ENCODE data around the gene DMRTC2. TPM values are rescaled to one million over a fixed set of nuclear protein-coding genes. Genes with fewer than 3 reads are reported as not detected.

Gene DMRTC2
- total RNA-seq, 1 experiment from 2014 or later = not detected

DNA sequence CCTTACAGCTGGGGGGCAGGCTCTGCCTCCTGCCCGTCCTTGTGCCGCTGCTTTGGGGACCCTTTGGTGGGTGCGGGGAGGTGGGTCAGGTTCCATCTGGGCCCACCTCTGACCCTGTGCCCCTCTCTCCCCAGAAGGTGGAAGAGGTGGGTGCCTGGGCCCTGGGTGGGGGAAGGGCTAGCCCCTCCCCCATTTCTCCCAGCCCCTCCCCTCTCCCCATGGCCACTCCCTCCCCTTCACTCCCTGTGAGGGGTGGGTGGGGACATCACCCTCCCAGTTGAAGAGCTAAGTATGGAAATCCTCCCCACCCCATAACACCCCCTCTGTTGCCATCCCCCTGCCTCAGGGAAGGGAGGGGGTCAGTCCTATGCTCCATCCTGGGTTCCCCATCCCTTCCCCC, 52.3 kb downstream of the DMRTC2 start:
- CTCF ChIA-PET = no interaction called here
- POLR2A ChIA-PET = no interaction called here
- no peak overlapping the region for H2AFZ ChIP-seq (ENCODE audit: low read depth, low read length, poor library complexity, severe bottlenecking)
- TF ChIP-seq POLR2A (IDR thresholded peaks at IDR 0.05; ENCODE audit: borderline replicate concordance, extremely low read depth, insufficient read depth, insufficient read length) (no peak), FOSL1 (IDR thresholded peaks at IDR 0.05; ENCODE audit: low read depth) (no peak), CTCF (IDR thresholded peaks at IDR 0.05 in 2 of 3, conservative IDR thresholded peaks at IDR 0.05 in 1 of 3; ENCODE audit: borderline replicate concordance in 1 of 3, insufficient read depth in 1 of 3, low read depth in 2 of 3, low read length in 2 of 3) (no peak)
- TF ChIP-seq, protein P1, sequence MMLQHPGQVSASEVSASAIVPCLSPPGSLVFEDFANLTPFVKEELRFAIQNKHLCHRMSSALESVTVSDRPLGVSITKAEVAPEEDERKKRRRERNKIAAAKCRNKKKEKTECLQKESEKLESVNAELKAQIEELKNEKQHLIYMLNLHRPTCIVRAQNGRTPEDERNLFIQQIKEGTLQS (IDR thresholded peaks at IDR 0.05) = no peak
- H3K36me3 ChIP-seq (ENCODE audit: control insufficient read depth in 1 of 2, insufficient read depth in 2 of 2, low read length in 2 of 2) = peaks cover 32 to 33% of the 10 kb centered on the region in 2 experiments; a peak in 3 of 4 replicates
- no peaks in the 10 kb centered on the region for H3K9me2 ChIP-seq (ENCODE audit: insufficient read depth)
- DNase-seq (ENCODE audit: low read depth, low spot score) (no peak), ATAC-seq (no peak)
- no peak overlapping the region for H3K27ac ChIP-seq (ENCODE audit: low read depth, low read length)
- no peak overlapping the region for H3K9ac ChIP-seq (ENCODE audit: low read length)
- H3K4me2 ChIP-seq (ENCODE audit: low read length) = no peak overlapping the region
- intact Hi-C loops (cut with micrococcal nuclease) = no loop called here
- H3K27me3 ChIP-seq (ENCODE audit: insufficient read depth, low read length) = no peaks in the 10 kb centered on the region
- no peaks in the 10 kb centered on the region for H3K9me3 ChIP-seq (ENCODE audit: control insufficient read depth in 1 of 2, insufficient read depth in 1 of 2, low read depth in 1 of 2, low read length in 2 of 2)
- BruUV-seq (replicated peaks) = no TSS peak
- RAD21 ChIA-PET (ENCODE audit: low non-redundant PET in 1 of 2, low total read pairs in 2 of 2, uncharacterized antibody in 2 of 2, unreplicated experiment in 2 of 2) = no interaction called here
- H3K4me1 ChIP-seq (ENCODE audit: control insufficient read depth in 1 of 2, insufficient read depth in 2 of 2, low read length in 2 of 2) = no peaks in the 10 kb centered on the region
- H4K20me1 ChIP-seq (ENCODE audit: insufficient read depth) = no peaks in the 10 kb centered on the region
- no peak overlapping the region for H3K4me3 ChIP-seq (replicated peaks in 1 of 2; ENCODE audit: low read depth in 1 of 2, low read length in 2 of 2)
- no peaks in the 10 kb centered on the region for H3K79me2 ChIP-seq (ENCODE audit: insufficient read depth, low read length)

- no TSS peak for BruUV-seq (replicated peaks)
- ChIA-PET CTCF (no interaction called here), POLR2A (no interaction called here), RAD21 (ENCODE audit: low non-redundant PET in 1 of 2, low total read pairs in 2 of 2, uncharacterized antibody in 2 of 2, unreplicated experiment in 2 of 2) (no interaction called here)
- Histone ChIP-seq H3K27ac (ENCODE audit: low read depth, low read length) (no peak overlapping the region), H3K27me3 (ENCODE audit: insufficient read depth, low read length) (no peaks in the 10 kb centered on the region), H2AFZ (ENCODE audit: low read depth, low read length, poor library complexity, severe bottlenecking) (no peak overlapping the region), H3K4me3 (replicated peaks in 1 of 2; ENCODE audit: low read depth in 1 of 2, low read length in 2 of 2) (no peak overlapping the region), H3K9me2 (ENCODE audit: insufficient read depth) (no peaks in the 10 kb centered on the region), H3K9me3 (ENCODE audit: control insufficient read depth in 1 of 2, insufficient read depth in 1 of 2, low read depth in 1 of 2, low read length in 2 of 2) (no peaks in the 10 kb centered on the region), H3K4me1 (ENCODE audit: control insufficient read depth in 1 of 2, insufficient read depth in 2 of 2, low read length in 2 of 2) (no peaks in the 10 kb centered on the region), H3K79me2 (ENCODE audit: insufficient read depth, low read length) (no peaks in the 10 kb centered on the region), H3K9ac (ENCODE audit: low read length) (no peak overlapping the region), H3K36me3 (ENCODE audit: control insufficient read depth in 1 of 2, insufficient read depth in 2 of 2, low read length in 2 of 2) (peaks cover 36 to 39% of the 10 kb centered on the region in 2 experiments; a peak in 3 of 4 replicates), H3K4me2 (ENCODE audit: low read length) (no peak overlapping the region), H4K20me1 (ENCODE audit: insufficient read depth) (no peaks in the 10 kb centered on the region)
- DNase-seq (ENCODE audit: low read depth, low spot score) (no peak), ATAC-seq (no peak)
- intact Hi-C loops (cut with micrococcal nuclease) = no loop called here
- TF ChIP-seq RAD21 (IDR thresholded peaks at IDR 0.05; ENCODE audit: low read depth) (no peak), FOSL1 (IDR thresholded peaks at IDR 0.05; ENCODE audit: low read depth) (no peak), POLR2A (IDR thresholded peaks at IDR 0.05; ENCODE audit: borderline replicate concordance, extremely low read depth, insufficient read depth, insufficient read length) (no peak), REST (IDR thresholded peaks at IDR 0.05; ENCODE audit: low read depth) (no peak), CEBPB (IDR thresholded peaks at IDR 0.05; ENCODE audit: low read depth) (no peak), SP1 (IDR thresholded peaks at IDR 0.05; ENCODE audit: low read depth) (no peak), ZFX (IDR thresholded peaks at IDR 0.05) (no peak), EZH2 (IDR thresholded peaks at IDR 0.05) (no peak), YY1 (IDR thresholded peaks at IDR 0.05; ENCODE audit: extremely low read depth, insufficient replicate concordance, low read depth, low read length) (no peak)
- TF ChIP-seq, protein P2, sequence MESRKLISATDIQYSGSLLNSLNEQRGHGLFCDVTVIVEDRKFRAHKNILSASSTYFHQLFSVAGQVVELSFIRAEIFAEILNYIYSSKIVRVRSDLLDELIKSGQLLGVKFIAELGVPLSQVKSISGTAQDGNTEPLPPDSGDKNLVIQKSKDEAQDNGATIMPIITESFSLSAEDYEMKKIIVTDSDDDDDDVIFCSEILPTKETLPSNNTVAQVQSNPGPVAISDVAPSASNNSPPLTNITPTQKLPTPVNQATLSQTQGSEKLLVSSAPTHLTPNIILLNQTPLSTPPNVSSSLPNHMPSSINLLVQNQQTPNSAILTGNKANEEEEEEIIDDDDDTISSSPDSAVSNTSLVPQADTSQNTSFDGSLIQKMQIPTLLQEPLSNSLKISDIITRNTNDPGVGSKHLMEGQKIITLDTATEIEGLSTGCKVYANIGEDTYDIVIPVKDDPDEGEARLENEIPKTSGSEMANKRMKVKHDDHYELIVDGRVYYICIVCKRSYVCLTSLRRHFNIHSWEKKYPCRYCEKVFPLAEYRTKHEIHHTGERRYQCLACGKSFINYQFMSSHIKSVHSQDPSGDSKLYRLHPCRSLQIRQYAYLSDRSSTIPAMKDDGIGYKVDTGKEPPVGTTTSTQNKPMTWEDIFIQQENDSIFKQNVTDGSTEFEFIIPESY (IDR thresholded peaks at IDR 0.05; ENCODE audit: extremely low read depth, insufficient replicate concordance, low read length) = no peak
- TF ChIP-seq, protein P1 (IDR thresholded peaks at IDR 0.05) = no peak
Observed at GRCh38 chr19:41897820-41898219, 53.0 kb downstream of the DMRTC2 start.

Measured in HCT116 (cell line).